GM12864 (cell line): ENCODE measurements around the gene SCAMP4.

Experiments used
- DNase-seq: peaks from one replicate; pipeline ENCODE4 v3.0.0-alpha.2; 2011; ENCODE audit warnings: low read depth
- H3K4me3 ChIP-seq: 2 replicates; pipeline ENCODE4 v1.5.1; 2011; ENCODE audit warnings: mild to moderate bottlenecking, low read depth, low read length, control low read depth
- TF ChIP-seq, protein P1 (sequence below): IDR thresholded peaks from 2 replicates; pipeline ENCODE4 v1.5.1; 2011; ENCODE audit warnings: low read depth, mild to moderate bottlenecking, moderate library complexity, low read length, control low read depth, inconsistent platforms; ENCODE audit errors: missing control alignments

SCAMP4 gene

DNA sequence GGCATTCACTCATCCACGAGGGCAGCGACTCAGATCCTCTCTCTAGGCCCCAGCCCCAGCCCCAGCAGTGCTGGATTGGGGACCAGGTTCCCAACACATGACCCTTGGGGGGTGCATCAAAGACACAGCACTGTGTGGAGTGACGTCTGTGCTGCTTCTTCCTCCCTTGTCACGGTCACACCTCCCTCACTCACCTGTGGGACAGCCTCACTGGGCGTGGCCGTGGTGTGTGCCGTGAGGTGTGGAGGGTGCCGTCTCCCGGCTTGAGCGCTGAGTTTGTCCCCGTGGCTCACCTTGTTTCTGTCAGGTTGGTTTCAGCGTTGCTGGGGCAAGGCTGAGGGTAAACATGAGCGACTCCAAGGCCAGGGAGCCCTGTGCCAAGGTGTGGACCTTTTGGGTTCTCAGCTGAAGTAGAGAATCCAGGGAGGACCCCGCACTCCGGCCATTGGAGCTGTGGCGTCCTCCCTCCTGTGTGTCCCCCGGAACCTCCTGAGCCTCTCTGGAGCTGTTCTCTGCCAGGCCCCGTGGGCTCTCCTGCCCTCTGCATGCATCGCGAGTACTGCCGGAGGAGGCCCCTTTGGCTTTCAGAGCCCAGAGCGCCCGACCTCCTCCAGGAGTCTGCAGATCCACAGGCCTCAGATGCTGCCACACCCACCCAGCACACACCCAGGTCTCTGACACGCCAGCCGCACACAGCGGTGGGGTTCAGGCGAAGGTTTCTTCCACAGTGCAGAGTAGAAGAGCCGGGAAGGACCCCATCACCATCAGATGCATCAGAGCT lies 69.4 kb downstream of the SCAMP4 start:
- TF ChIP-seq, protein P1, sequence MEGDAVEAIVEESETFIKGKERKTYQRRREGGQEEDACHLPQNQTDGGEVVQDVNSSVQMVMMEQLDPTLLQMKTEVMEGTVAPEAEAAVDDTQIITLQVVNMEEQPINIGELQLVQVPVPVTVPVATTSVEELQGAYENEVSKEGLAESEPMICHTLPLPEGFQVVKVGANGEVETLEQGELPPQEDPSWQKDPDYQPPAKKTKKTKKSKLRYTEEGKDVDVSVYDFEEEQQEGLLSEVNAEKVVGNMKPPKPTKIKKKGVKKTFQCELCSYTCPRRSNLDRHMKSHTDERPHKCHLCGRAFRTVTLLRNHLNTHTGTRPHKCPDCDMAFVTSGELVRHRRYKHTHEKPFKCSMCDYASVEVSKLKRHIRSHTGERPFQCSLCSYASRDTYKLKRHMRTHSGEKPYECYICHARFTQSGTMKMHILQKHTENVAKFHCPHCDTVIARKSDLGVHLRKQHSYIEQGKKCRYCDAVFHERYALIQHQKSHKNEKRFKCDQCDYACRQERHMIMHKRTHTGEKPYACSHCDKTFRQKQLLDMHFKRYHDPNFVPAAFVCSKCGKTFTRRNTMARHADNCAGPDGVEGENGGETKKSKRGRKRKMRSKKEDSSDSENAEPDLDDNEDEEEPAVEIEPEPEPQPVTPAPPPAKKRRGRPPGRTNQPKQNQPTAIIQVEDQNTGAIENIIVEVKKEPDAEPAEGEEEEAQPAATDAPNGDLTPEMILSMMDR = no peak
- no peak overlapping the region for H3K4me3 ChIP-seq
- no peak for DNase-seq

DNA sequence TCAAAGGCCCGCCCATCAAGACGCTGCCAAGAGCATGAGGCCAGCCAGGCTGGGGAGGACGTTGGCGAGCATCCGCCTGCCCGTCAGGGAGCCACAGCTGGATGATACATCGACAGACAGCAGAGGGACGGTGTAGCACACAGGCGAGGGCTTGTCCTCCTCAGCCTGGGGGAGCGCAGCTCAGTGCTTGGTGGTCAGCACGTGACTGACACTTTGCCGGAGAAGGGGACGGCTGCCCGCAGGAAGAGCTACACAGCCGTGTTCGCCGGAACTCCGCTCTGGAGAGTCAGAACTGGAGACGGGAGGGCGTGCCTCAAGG lies 69.9 kb downstream of the SCAMP4 start:
- DNase-seq = no peak
- TF ChIP-seq, protein P1 = no peak
- H3K4me3 ChIP-seq = no peak overlapping the region
